ENCODE measurements around the gene FLYWCH1.

GRCh38 chr16:2867661-2867986, 44.1 kb upstream of the FLYWCH1 start:
- TF ChIP-seq, protein P1, sequence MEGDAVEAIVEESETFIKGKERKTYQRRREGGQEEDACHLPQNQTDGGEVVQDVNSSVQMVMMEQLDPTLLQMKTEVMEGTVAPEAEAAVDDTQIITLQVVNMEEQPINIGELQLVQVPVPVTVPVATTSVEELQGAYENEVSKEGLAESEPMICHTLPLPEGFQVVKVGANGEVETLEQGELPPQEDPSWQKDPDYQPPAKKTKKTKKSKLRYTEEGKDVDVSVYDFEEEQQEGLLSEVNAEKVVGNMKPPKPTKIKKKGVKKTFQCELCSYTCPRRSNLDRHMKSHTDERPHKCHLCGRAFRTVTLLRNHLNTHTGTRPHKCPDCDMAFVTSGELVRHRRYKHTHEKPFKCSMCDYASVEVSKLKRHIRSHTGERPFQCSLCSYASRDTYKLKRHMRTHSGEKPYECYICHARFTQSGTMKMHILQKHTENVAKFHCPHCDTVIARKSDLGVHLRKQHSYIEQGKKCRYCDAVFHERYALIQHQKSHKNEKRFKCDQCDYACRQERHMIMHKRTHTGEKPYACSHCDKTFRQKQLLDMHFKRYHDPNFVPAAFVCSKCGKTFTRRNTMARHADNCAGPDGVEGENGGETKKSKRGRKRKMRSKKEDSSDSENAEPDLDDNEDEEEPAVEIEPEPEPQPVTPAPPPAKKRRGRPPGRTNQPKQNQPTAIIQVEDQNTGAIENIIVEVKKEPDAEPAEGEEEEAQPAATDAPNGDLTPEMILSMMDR (conservative IDR thresholded peaks at IDR 0.05; ENCODE audit: low read length), result no peak
- TF ChIP-seq EZH2phosphoT487 (IDR thresholded peaks at IDR 0.05; ENCODE audit: borderline replicate concordance, low read depth, low read length), result no peak

Data from OCI-LY7 (cell line).